ENCODE measurements around the gene RELCH. TPM values are rescaled to one million over a fixed set of nuclear protein-coding genes. Genes with fewer than 3 reads are reported as not detected.

The RELCH gene
- total and polyA plus RNA-seq, 4 donors: 11.6 to 69.2 (median 22.3) TPM

DNA sequence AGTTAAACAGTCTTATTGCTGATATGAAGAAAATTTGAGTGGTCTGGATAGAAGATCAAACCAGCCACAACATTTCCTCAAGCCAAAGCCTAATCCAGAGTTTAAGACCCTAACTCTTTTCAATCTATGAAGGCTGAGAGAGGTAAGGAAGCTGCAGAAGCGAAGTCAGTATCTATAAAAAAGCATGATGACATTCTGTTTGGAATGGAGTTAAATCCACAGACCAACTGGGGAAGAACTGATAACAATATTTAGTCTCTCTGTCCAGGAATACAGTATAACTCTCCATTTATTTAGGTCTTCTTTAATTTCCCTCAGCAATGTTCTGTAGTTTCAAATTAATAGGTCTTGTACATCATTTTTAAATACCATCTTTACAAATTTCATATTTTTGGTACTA is 16.2 kb upstream of the RELCH start:
- H3K4me1 ChIP-seq (ENCODE audit: control insufficient read depth in 5 of 5, insufficient read depth in 5 of 5, low read length in 5 of 5): no peaks in the 10 kb centered on the region

DNA sequence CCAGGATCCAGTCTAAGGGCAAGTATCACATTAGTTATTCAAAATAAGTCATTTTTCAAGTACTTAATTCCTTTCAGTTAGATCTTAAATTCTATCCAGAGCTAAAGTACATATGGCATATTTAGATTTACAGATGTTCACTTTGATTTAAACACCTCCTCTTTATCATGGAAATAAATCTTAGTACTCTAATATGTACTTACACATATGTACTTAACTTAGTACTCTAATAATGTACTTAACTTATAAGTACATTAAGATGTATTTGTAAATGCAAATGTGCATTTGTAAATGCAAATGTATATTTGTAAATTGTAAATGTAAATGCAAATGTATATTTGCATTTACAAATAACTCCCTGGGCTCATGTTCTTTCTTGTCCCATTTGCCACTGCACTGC is 14.8 kb upstream of the RELCH start:
- no peak for DNase-seq
- no peak for ATAC-seq (ENCODE audit: insufficient read depth, low FRiP score)
- Histone ChIP-seq H3K27me3 (ENCODE audit: control insufficient read depth in 3 of 3, insufficient read depth in 3 of 3, low read length in 2 of 3) (no peaks in the 10 kb centered on the region), H3K4me3 (no peak overlapping the region), H3K36me3 (ENCODE audit: control insufficient read depth in 4 of 4, insufficient read depth in 4 of 4, low read length in 4 of 4) (peaks cover 0 to 2% (median 0%) of the 10 kb centered on the region in 4 donors), H3K27ac (ENCODE audit: low read depth in 1 of 2, low read length in 1 of 2) (no peak overlapping the region), H3K9ac (ENCODE audit: insufficient read depth in 1 of 2, low read length in 2 of 2) (no peak overlapping the region), H3K4me1 (ENCODE audit: control insufficient read depth in 5 of 5, insufficient read depth in 5 of 5, low read length in 5 of 5) (no peaks in the 10 kb centered on the region), H3K9me3 (ENCODE audit: control insufficient read depth in 4 of 4, insufficient read depth in 3 of 4, low read length in 3 of 4) (no peaks in the 10 kb centered on the region)
- no peak for TF ChIP-seq CTCF (IDR thresholded peaks at IDR 0.05; ENCODE audit: control extremely low read depth, extremely low read depth)

More for the DNA sequence above, 16.2 kb upstream of the RELCH start:
- WGBS, 2 donors: 94 to 96% methylated on average over 1 of the region's 1 CpG
- Histone ChIP-seq H3K27ac (ENCODE audit: low read depth in 1 of 2, low read length in 1 of 2) (no peak overlapping the region), H3K36me3 (ENCODE audit: control insufficient read depth in 4 of 4, insufficient read depth in 4 of 4, low read length in 4 of 4) (peaks cover 0 to 2% (median 0%) of the 10 kb centered on the region in 4 donors), H3K27me3 (ENCODE audit: control insufficient read depth in 3 of 3, insufficient read depth in 3 of 3, low read length in 2 of 3) (no peaks in the 10 kb centered on the region), H3K4me3 (no peak overlapping the region), H3K9me3 (ENCODE audit: control insufficient read depth in 4 of 4, insufficient read depth in 3 of 4, low read length in 3 of 4) (no peaks in the 10 kb centered on the region), H3K9ac (ENCODE audit: insufficient read depth in 1 of 2, low read length in 2 of 2) (no peak overlapping the region)
- ATAC-seq (ENCODE audit: insufficient read depth, low FRiP score) (no peak), DNase-seq (no peak)
- TF ChIP-seq CTCF (IDR thresholded peaks at IDR 0.05; ENCODE audit: control extremely low read depth, extremely low read depth): no peak

DNA sequence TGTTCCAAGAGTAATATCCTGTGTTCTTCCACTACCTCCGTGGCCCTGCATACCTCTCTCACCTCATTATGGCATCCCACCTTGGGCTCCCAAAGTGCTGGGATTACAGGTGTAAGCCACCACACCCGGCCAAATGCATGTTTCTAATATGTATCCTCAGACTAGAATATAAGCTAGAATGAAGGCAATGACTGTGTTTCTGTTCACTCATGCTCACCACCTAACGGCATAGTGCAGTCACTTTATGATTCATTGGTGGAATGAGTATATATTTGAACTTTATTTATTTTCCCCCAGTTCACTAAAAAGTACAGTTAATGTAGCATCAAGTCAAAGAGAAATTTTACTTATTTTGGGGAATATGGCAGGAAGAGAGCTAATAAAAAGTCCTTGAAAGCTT is 11.5 kb upstream of the RELCH start:
- 95 to 97% methylated on average over 3 of the region's 3 CpGs for WGBS, 2 donors
- DNase-seq: no peak
- no peaks in the 10 kb centered on the region for H3K4me1 ChIP-seq (ENCODE audit: control insufficient read depth in 5 of 5, insufficient read depth in 5 of 5, low read length in 5 of 5)
- no peak for ATAC-seq (ENCODE audit: insufficient read depth, low FRiP score)
- TF ChIP-seq CTCF (IDR thresholded peaks at IDR 0.05; ENCODE audit: control extremely low read depth, extremely low read depth): no peak
- H3K27me3 ChIP-seq (ENCODE audit: control insufficient read depth in 3 of 3, insufficient read depth in 3 of 3, low read length in 2 of 3): no peaks in the 10 kb centered on the region
- no peak overlapping the region for H3K27ac ChIP-seq (ENCODE audit: low read depth in 1 of 2, low read length in 1 of 2)
- no peak overlapping the region for H3K9ac ChIP-seq (ENCODE audit: insufficient read depth in 1 of 2, low read length in 2 of 2)
- peaks cover 0 to 2% (median 0%) of the 10 kb centered on the region in 4 donors for H3K36me3 ChIP-seq (ENCODE audit: control insufficient read depth in 4 of 4, insufficient read depth in 4 of 4, low read length in 4 of 4)
- H3K4me3 ChIP-seq: no peak overlapping the region
- no peaks in the 10 kb centered on the region for H3K9me3 ChIP-seq (ENCODE audit: control insufficient read depth in 4 of 4, insufficient read depth in 3 of 4, low read length in 3 of 4)

- no peak overlapping the region for H3K4me3 ChIP-seq
- no peaks in the 10 kb centered on the region for H3K9me3 ChIP-seq (ENCODE audit: control insufficient read depth in 4 of 4, insufficient read depth in 3 of 4, low read length in 3 of 4)
- peaks cover 0 to 2% (median 0%) of the 10 kb centered on the region in 4 donors for H3K36me3 ChIP-seq (ENCODE audit: control insufficient read depth in 4 of 4, insufficient read depth in 4 of 4, low read length in 4 of 4)
- no peak for DNase-seq
- H3K27me3 ChIP-seq (ENCODE audit: control insufficient read depth in 3 of 3, insufficient read depth in 3 of 3, low read length in 2 of 3): no peaks in the 10 kb centered on the region
- no peak overlapping the region for H3K9ac ChIP-seq (ENCODE audit: insufficient read depth in 1 of 2, low read length in 2 of 2)
- no peak for TF ChIP-seq CTCF (IDR thresholded peaks at IDR 0.05; ENCODE audit: control extremely low read depth, extremely low read depth)
- no peak overlapping the region for H3K27ac ChIP-seq (ENCODE audit: low read depth in 1 of 2, low read length in 1 of 2)
- H3K4me1 ChIP-seq (ENCODE audit: control insufficient read depth in 5 of 5, insufficient read depth in 5 of 5, low read length in 5 of 5): no peaks in the 10 kb centered on the region
- WGBS, 2 donors: 42 to 58% methylated on average over 3 of the region's 3 CpGs
- no peak for ATAC-seq (ENCODE audit: insufficient read depth, low FRiP score)
Measured at GRCh38 chr18:62177271-62177670, 9.8 kb upstream of the RELCH start.
